IMR-90 (cell line): Measurements from ENCODE around the gene LARP4B. TPM values are rescaled to one million over a fixed set of nuclear protein-coding genes. Genes with fewer than 3 reads are reported as not detected.

ENCODE experiments used
- ATAC-seq: fragments of 200-7000 bp; cut with Tn5 transposase; 2 replicates; pipeline ENCODE4 v1.9.1; 2020; ENCODE audit warnings: low read depth, mild to moderate bottlenecking, moderate library complexity
- BruUV-seq: library from RNA; stranded (reverse); fragments of 400-500 nt; replicated peaks from 2 replicates; lab custom pipeline; 2021; lab: Mats Ljungman, UMichigan
- CTCF ChIA-PET: fragments of 300-600 bp; formaldehyde crosslinking; extraction: SDS; loops from one replicate; lab custom pipeline; 2021; ENCODE audit warnings: antibody characterized with exemption; lab: Yijun Ruan, JAX
- POLR2A ChIA-PET: fragments of 300-600 bp; sonication (Branson Sonifier 250); formaldehyde crosslinking; loops from one replicate; lab custom pipeline; 2022; ENCODE audit warnings: antibody characterized with exemption; ENCODE audit not compliant: unreplicated experiment; lab: Charles Lee
- DNase-seq: peaks from one replicate; pipeline ENCODE4 v3.0.0; 2013
- H2AFZ ChIP-seq: replicated peaks from 2 replicates; pipeline ENCODE3; 2013; ENCODE audit warnings: low read length, mild to moderate bottlenecking; ENCODE audit not compliant: poor library complexity
- H2AK5ac ChIP-seq: 2 replicates; pipeline ENCODE4 v1.6.1; 2013; ENCODE audit warnings: low read depth, low read length, inconsistent platforms
- H2AK9ac ChIP-seq: replicated peaks from 2 replicates; pipeline ENCODE3; 2013; ENCODE audit warnings: mild to moderate bottlenecking, low read depth, low read length, moderate library complexity; ENCODE audit not compliant: poor library complexity
- H2BK120ac ChIP-seq: 2 replicates; pipeline ENCODE4 v1.6.1; 2013; ENCODE audit warnings: low read depth, low read length, inconsistent platforms
- H2BK15ac ChIP-seq: 3 replicates; pipeline ENCODE4 v1.6.1; 2013; ENCODE audit warnings: low read depth, low read length, inconsistent platforms
- H2BK20ac ChIP-seq: 2 replicates; pipeline ENCODE4 v1.6.1; 2013; ENCODE audit warnings: low read depth, mild to moderate bottlenecking, inconsistent platforms, low read length, moderate library complexity
- H2BK5ac ChIP-seq: 2 replicates; pipeline ENCODE4 v1.6.1; 2013; ENCODE audit warnings: mild to moderate bottlenecking, low read depth, low read length, inconsistent platforms; ENCODE audit not compliant: poor library complexity, severe bottlenecking
- H3K14ac ChIP-seq: replicated peaks from 2 replicates; pipeline ENCODE4 v1.6.1; 2013; ENCODE audit warnings: low read depth, low read length, inconsistent platforms
- H3K18ac ChIP-seq: 2 replicates; pipeline ENCODE4 v1.6.1; 2013; ENCODE audit warnings: low read depth, low read length, control low read depth
- H3K23ac ChIP-seq: 2 replicates; pipeline ENCODE4 v1.6.1; 2013; ENCODE audit warnings: low read depth, low read length, inconsistent platforms
- H3K27ac ChIP-seq: 2 replicates; pipeline ENCODE4 v1.5.1; 2013; ENCODE audit warnings: mild to moderate bottlenecking, control low read depth, low read length; ENCODE audit not compliant: insufficient read depth
- H3K27me3 ChIP-seq: 2 replicates; pipeline ENCODE4 v1.6.1; 2013; ENCODE audit warnings: low read length; ENCODE audit not compliant: control insufficient read depth, insufficient read depth
- H3K36me3 ChIP-seq: 2 replicates; pipeline ENCODE4 v1.6.1; 2013; ENCODE audit warnings: low read length, mixed read lengths; ENCODE audit not compliant: control insufficient read depth, insufficient read depth
- H3K4ac ChIP-seq: 2 replicates; pipeline ENCODE4 v1.6.1; 2013; ENCODE audit warnings: low read depth, low read length, inconsistent platforms
- H3K4me1 ChIP-seq: 2 replicates; pipeline ENCODE4 v1.6.1; 2013; ENCODE audit warnings: low read length, mixed read lengths; ENCODE audit not compliant: control insufficient read depth, insufficient read depth
- H3K4me2 ChIP-seq: 2 replicates; pipeline ENCODE4 v1.6.1; 2013; ENCODE audit warnings: low read depth, mild to moderate bottlenecking, control low read depth, low read length, moderate library complexity
- H3K4me3 ChIP-seq: 2 replicates; pipeline ENCODE4 v1.5.1; 2013; ENCODE audit warnings: low read depth, mild to moderate bottlenecking, control low read depth, low read length, moderate library complexity; ENCODE audit not compliant: insufficient read depth
- H3K56ac ChIP-seq: 2 replicates; pipeline ENCODE4 v1.6.1; 2013; ENCODE audit warnings: low read length, inconsistent platforms; ENCODE audit not compliant: insufficient read depth; ENCODE audit errors: extremely low read depth
- H3K79me1 ChIP-seq, 2 experiments: 2 replicates each; pipeline ENCODE4 v1.6.1; 2013; ENCODE audit warnings: low read length in 2 of 2, inconsistent platforms in 1 of 2, low read depth in 1 of 2
- H3K9ac ChIP-seq: 2 replicates; pipeline ENCODE4 v1.6.1; 2013; ENCODE audit warnings: low read depth, low read length, control low read depth
- H3K9me1 ChIP-seq: 2 replicates; pipeline ENCODE4 v1.6.1; 2013; ENCODE audit warnings: low read length, inconsistent platforms; ENCODE audit not compliant: insufficient read depth
- H3K9me3 ChIP-seq: 2 replicates; pipeline ENCODE4 v1.6.1; 2013; ENCODE audit warnings: low read length; ENCODE audit not compliant: control insufficient read depth, insufficient read depth
- H4K20me1 ChIP-seq: 2 replicates; pipeline ENCODE4 v1.6.1; 2013; ENCODE audit warnings: low read length, inconsistent platforms; ENCODE audit not compliant: insufficient read depth
- H4K5ac ChIP-seq: 2 replicates; pipeline ENCODE4 v1.6.1; 2013; ENCODE audit warnings: mild to moderate bottlenecking, low read depth, low read length, control low read depth
- H4K8ac ChIP-seq, 2 experiments: 2 replicates each; pipeline ENCODE4 v1.6.1; 2013; ENCODE audit warnings: low read depth in 2 of 2, low read length in 2 of 2, control low read depth in 1 of 2, inconsistent platforms in 1 of 2
- H4K91ac ChIP-seq: 2 replicates; pipeline ENCODE4 v1.6.1; 2013; ENCODE audit warnings: low read depth, low read length, inconsistent platforms; ENCODE audit not compliant: insufficient read depth
- ELK1 ChIP-seq: fragments of 150-350 bp; IDR thresholded peaks from 2 replicates; pipeline ENCODE4 v1.6.1; 2016; ENCODE audit warnings: low read depth, mild to moderate bottlenecking, low read length, moderate library complexity, borderline replicate concordance
- MAFK ChIP-seq: IDR thresholded peaks from 2 replicates; pipeline ENCODE4 v1.6.1; 2012; ENCODE audit warnings: low read depth, low read length, improper control_type of control experiment
- RFX5 ChIP-seq: IDR thresholded peaks from 2 replicates; pipeline ENCODE4 v1.8.0; 2012; ENCODE audit warnings: low read depth, mild to moderate bottlenecking, low read length, moderate library complexity
- WGBS, 2 experiments: methylation state at CpG; one replicate each; pipeline versions ENCODE4 v1.1.5 to v1.1.7; 2013; ENCODE audit warnings: missing lambda C conversion rate in 2 of 2; ENCODE audit not compliant: insufficient read length in 1 of 2; ENCODE audit errors: extremely low coverage in 2 of 2; 5-methylcytosine and 5-hydroxymethylcytosine counted together
- dilution Hi-C: fragments of 300-500 bp; cut with HindIII; formaldehyde crosslinking; loops from one replicate; pipeline ENCODE4 v1.14.3; 2018; ENCODE audit warnings: low sequenced_read_pairs; ENCODE audit not compliant: unreplicated experiment
- in situ Hi-C: fragments of 300-500 bp; cut with MboI; formaldehyde crosslinking; loops from 3 replicates; pipeline ENCODE4 v1.14.3; 2019; ENCODE audit warnings: low sequenced_read_pairs, inconsistent platforms, mixed read lengths
- intact Hi-C: fragments of 100-400 bp; cut with micrococcal nuclease; formaldehyde crosslinking; loops from 2 replicates; pipeline ENCODE4 v1.10.0; 2022
- polyA plus RNA-seq, 3 experiments: library from polyadenylated mRNA; depleted of rRNA; stranded (reverse); fragments of >200 nt; gene quantifications; 2 replicates each; pipeline ENCODE4 v1.2.3, GENCODE V29; 2012; ENCODE audit warnings: low replicate concordance in 1 of 3
- total RNA-seq: library from RNA; depleted of rRNA; stranded (reverse); fragments of >200 nt; gene quantifications from 2 replicates; pipeline ENCODE4 v1.2.3, GENCODE V29; 2012

Gene LARP4B
- total and polyA plus RNA-seq, 2 of the 4 experiments (the other 2 are of a cell fraction) = 24.3 to 25.5 TPM

GRCh38 chr10:819816-820215 lies 111.7 kb downstream of the LARP4B start:
- no peak overlapping the region for H3K4me2 ChIP-seq
- no peak overlapping the region for H4K5ac ChIP-seq
- H4K20me1 ChIP-seq = peaks cover 30% of the 10 kb centered on the region
- in situ Hi-C loops = no loop called here
- DNase-seq = no peak
- H3K4me3 ChIP-seq = no peak overlapping the region
- WGBS, 2 experiments = 96% methylated on average over 6 of the region's 8 CpGs; no CpG with 5 or more reads in 1 of the 2 experiments
- CTCF ChIA-PET = no interaction called here
- H2BK5ac ChIP-seq = no peak overlapping the region
- H2AK9ac ChIP-seq = no peak overlapping the region
- intact Hi-C loops = no loop called here
- H3K9me1 ChIP-seq = peaks cover 45% of the 10 kb centered on the region
- H4K8ac ChIP-seq = no peak overlapping the region
- no peak overlapping the region for H3K14ac ChIP-seq
- H3K4me1 ChIP-seq = peaks cover 10% of the 10 kb centered on the region
- no peak for ATAC-seq
- no peaks in the 10 kb centered on the region for H3K27me3 ChIP-seq
- no peak overlapping the region for H2BK15ac ChIP-seq
- no peak overlapping the region for H2AK5ac ChIP-seq
- H3K79me1 ChIP-seq = peaks cover 35 to 86% of the 10 kb centered on the region in 2 experiments; a peak in 3 of 4 replicates
- H3K27ac ChIP-seq = no peak overlapping the region
- H3K36me3 ChIP-seq = peaks cover 79% of the 10 kb centered on the region
- no peak overlapping the region for H2BK20ac ChIP-seq
- no peaks in the 10 kb centered on the region for H3K9me3 ChIP-seq
- POLR2A ChIA-PET = interaction anchor here (0.6 kb wide), 1 partner anchor 230 kb away, joined by 3 read pairs; no protein-coding TSS in a partner anchor
- H2AFZ ChIP-seq = no peak overlapping the region
- H4K91ac ChIP-seq = no peak overlapping the region
- dilution Hi-C loops = no loop called here
- TF ChIP-seq MAFK = no peak
- no peak for TF ChIP-seq ELK1
- no peak for TF ChIP-seq RFX5
- no peak overlapping the region for H2BK120ac ChIP-seq
- BruUV-seq = no TSS peak
- no peak overlapping the region for H3K18ac ChIP-seq
- no peak overlapping the region for H3K4ac ChIP-seq
- H3K23ac ChIP-seq = no peak overlapping the region
- H3K9ac ChIP-seq = no peak overlapping the region
- no peak overlapping the region for H3K56ac ChIP-seq
